HG03442 (cell line): ENCODE results near the gene CLCNKA.
"Not testable (repeated sequence)": the region's sequence is repeated elsewhere in the genome, so short reads cannot be mapped to it uniquely, and the experiment has no call there.

ENCODE experiments used
- ATAC-seq: cut with Tn5 transposase; IDR thresholded peaks from one replicate; pipeline ENCODE4 v1.9.1; 2021; ENCODE audit warnings: mild to moderate bottlenecking, moderate library complexity; ENCODE audit not compliant: unreplicated experiment

Gene CLCNKA

DNA sequence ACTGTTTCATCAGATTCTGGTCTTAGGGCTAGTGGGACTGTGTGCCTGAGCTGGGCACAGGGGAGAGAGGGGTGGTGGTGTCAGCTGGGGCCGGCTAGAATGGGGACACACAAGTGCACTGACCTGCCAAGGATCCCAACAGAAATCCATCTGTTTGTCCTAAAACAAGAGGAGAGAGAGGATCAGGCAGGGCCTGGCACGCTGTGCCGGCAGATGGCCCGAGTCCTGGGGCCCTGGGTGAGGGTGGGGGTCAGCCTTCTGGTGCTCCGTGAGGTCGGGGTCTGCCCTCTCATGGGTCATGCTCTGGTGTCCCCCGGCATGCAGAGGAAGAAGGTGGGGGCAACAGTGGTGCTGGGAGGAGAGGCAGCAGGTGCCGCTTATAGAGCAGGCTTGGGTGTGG lies 18.0 kb downstream of the CLCNKA start:
- not testable (repeated sequence) for ATAC-seq

DNA sequence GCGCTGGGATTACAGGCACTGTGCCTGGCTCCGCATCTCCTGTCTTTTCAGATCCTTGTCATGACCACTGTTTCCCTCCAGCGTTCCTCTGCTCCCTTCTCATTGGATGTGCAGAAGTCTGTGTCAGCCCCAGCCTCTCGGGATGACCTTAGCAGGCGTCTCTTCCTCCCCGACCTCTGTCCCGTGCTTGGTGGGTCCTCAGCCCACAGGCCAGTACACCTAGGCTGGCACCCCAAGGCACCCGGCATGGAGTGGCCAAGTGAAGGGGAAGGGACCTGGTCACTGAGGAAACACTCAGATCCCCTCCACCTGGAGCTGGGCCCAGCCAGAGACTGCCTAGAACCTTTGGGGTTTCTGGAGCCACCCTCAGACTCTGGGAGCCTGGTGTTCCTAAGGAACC lies 19.4 kb downstream of the CLCNKA start:
- ATAC-seq = no peak

DNA sequence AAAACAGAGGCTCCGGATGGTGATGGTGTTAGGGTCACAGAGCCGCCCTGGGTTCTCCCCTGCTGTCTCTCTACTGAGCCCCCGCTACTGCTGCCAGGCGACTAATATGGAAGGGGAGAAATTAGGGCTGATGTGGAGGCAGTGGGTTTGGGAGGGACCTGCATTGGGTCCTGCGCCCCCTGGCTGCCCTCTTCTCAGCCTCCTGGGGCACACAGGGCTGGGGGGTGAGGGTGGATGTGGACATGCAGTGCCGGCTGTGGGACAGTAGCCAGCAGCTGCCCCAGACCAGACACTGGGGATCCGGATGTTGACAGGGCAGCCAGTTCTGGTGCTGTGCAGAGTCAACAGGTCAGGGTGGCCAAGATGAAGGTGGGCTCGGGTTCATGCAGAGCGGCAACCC lies 20.3 kb downstream of the CLCNKA start:
- no peak for ATAC-seq

DNA sequence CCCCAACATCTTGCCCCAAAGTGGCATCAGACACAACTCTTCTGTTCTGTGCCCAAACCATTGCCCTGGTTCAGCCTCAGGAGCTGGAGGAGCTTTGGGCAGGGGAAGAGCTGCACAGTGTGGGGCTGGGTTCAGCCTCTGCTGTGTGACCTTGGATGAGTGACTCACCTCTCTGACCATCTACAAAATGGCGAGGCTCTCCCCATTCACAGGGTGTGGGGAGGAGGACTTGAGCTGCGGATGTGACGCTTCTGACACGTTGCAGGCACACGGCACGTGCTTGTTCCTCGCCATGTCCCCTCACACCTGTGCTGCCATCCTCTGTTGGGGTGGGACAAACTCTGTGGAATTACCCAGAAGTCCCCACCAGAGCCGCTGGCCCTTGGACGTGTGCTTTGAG lies 20.8 kb downstream of the CLCNKA start:
- not testable (repeated sequence) for ATAC-seq

DNA sequence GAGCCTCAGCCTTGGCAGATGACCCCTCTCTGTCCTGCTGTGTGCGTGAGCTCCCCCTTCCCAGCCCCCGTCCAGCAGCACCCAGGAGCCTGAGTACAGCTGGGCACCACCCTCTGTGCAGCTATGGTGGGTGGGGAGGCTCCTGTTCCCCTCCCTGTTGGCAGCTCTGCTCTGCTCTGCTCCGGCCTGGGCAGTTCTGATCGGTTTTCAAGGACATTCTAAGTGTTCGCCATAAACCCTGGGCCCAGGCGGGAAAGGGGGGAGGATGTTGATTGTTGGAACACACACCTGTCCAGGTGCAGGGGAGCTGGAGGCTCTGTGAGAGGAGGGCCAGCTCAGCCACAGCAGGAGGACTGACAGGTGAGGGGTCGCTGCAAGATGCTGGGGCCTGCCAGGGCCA lies 21.7 kb downstream of the CLCNKA start, which contains the start of gene CLCNKB:
Gene CLCNKB, plus strand, starts transcription at position 262 of the 400 bp plus-strand sequence. CDS start 711 bp downstream, outside the sequence.
- no peak for ATAC-seq

DNA sequence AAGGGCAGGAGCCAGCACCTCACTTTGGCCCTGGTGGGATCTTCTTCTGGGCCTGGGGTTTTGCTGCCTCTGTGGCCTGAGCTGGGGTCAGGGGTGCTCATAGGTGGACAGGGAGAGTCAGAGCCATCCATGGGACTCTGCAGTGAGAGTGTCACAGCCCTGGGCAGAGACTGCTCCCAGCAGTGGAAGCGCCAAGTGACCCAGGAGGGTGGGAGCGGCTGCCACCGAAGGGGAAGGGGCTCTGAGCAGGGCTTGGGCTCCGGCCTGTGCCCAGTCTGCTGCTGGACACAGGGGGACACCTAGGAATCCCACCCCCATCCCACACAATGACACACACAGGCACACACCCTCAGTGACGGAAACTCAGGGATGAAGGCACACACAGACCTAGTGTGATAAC lies 22.1 kb downstream of the CLCNKA start:
- ATAC-seq = no peak

DNA sequence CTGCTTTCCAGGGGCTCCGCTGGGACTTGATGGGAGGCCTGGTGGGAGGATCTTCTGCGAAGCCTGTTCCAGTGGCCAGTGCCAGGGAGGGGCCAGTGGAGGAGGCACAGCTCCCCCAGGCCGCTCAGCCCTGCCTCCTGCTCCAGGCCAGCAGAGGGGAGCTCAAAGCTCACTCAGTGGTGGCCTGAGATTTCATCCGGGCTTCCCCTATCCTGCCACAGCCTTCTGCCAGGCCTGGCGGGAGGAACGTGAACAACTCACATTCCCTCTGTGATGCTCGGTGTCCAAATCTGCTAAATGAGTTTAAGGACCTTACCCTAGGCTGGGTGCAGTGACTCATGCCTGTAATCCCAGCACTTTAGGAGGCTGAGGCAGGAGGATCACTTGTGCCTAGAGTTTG lies 25.0 kb downstream of the CLCNKA start:
- no peak for ATAC-seq

DNA sequence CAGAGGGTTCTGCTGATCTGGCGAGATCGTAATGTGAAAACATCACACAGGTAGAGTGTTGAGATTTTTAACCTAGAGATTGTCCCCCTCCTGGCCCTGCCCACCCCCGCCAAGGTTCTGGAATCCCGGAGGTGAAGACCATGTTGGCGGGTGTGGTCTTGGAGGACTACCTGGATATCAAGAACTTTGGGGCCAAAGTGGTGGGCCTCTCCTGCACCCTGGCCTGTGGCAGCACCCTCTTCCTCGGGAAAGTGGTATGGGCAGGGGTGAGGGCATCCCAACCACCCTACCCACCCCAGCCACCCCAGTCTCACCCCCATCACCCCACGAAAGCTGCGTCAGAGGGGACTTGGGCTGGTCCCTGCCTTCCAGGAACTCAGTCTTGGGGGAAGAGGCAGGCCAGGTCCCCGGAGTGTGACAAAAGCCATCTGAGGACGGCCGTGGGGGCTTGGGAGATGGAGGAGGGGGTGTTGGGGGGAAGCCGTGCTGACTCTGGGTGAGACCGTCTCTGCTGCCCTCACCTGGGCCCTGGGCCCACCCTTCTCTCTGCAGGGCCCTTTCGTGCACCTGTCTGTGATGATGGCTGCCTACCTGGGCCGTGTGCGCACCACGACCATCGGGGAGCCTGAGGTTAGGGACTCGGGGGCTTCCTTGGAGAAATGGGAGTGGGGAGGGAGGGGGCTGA lies 26.1 kb downstream of the CLCNKA start:
- no peak for ATAC-seq

DNA sequence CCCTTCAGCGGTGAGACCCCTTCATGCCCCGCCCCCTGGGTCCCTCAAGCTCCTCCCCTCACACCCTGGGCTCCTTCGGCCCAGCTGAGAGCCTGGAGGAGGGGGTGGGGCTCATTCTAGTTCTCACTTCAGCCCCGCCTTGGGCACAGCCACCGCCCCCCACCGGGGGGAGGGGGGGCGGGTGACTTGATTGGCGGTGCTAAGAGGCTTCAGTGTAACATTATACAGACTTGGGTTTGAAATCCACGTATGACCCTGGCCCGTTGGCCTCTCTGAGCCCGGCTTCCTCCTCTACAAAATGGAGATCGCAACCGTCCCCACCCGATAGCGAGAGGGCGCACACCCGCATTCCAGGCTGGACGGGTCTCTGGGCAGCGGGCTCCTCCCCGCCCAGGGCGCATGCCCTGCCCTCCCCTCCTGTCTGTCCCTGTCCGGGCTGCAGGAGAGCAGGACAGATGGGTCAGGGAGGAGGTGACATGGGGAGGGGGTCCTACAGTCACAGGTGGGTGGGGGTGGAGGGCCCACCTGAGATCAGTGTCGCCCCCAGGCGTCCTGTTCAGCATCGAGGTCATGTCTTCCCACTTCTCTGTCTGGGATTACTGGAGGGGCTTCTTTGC lies 26.8 kb downstream of the CLCNKA start:
- ATAC-seq = no peak

DNA sequence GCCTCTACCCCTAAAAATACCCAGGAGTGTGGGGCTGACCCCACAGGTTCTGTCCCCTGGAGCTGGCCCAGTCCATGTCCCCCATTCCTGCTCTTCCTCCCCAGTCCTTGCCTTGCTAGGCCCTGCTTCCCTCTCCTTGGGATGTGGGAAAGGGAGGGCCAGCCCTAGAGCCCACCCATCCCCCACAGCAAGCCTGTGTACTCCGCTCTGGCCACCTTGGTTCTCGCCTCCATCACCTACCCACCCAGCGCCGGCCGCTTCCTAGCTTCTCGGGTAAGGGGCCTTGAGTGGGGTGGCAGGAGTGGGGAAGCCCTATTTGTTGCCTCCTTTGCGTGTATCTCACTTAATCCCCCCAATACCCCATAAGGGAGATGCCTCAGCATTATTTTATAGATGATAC lies 28.5 kb downstream of the CLCNKA start:
- ATAC-seq = no peak

DNA sequence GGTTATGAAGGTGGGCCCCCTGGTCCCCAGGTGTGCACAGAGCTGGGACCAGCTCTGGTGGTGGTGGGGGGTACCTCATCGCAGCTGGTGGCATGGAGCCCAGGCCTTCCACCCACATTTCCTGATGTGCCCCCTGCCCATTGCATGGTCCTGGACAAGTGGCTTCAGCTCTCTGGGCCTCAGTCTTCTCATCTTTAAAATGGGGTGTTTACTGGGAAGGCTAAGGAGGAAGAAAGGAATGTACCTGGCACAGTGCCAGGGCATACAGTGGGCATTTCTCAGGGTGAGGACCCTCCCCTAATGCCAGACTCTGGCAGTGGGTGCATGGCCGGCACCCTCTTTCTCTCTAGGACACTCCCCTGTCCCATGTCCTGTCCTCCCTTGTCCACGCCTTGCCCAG lies 29.2 kb downstream of the CLCNKA start:
- no peak for ATAC-seq

DNA sequence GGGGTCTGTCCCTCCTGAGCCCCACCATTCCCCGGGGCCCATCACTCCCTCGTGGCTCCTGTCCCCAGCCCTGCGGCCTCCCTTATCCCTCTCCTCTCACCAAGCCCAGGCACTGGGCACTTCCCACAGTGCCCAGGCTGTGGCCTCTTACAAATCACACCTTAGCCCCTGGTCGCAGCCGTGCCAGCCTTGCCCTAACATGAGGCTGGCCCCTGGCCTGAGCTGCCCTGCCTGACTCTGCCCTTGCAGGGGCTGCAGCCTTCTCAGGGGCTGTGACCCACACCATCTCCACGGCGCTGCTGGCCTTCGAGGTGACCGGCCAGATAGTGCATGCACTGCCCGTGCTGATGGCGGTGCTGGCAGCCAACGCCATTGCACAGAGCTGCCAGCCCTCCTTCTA lies 30.1 kb downstream of the CLCNKA start:
- ATAC-seq = not testable (repeated sequence)

DNA sequence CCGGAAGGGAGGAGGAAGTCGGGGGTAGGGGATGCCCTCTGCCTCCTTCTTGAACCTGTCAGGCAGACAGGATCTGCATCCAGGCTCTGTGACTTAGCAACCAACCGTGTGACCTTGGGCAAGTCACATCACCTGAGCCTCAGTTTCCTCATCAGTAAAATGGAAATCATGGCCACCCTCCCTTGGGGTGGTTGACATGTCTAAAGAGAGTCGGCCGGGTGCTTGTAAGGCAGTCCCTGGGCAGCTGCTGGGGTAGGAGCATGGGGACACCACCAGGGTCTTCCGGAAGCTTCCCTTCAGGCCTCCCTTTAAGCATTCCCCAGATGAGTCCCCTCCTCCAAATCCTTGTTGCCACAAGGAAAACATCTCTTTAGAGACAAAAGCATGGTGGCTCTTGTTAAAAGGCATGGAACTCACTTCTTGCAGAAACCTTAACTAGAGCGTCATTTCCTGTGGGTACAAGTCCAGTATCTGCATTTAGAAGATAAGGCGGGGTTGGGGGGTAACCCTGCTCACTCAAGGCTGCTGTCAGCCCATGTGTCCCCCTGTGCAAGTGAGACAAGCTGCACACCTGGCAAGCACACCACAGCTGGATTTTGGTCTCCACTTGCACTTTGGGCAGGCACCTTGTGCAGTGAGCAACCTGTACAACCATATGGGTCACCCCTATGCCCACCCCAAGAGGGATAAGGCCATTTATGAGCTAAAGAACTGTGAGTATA lies 32.1 kb downstream of the CLCNKA start:
- no peak for ATAC-seq

DNA sequence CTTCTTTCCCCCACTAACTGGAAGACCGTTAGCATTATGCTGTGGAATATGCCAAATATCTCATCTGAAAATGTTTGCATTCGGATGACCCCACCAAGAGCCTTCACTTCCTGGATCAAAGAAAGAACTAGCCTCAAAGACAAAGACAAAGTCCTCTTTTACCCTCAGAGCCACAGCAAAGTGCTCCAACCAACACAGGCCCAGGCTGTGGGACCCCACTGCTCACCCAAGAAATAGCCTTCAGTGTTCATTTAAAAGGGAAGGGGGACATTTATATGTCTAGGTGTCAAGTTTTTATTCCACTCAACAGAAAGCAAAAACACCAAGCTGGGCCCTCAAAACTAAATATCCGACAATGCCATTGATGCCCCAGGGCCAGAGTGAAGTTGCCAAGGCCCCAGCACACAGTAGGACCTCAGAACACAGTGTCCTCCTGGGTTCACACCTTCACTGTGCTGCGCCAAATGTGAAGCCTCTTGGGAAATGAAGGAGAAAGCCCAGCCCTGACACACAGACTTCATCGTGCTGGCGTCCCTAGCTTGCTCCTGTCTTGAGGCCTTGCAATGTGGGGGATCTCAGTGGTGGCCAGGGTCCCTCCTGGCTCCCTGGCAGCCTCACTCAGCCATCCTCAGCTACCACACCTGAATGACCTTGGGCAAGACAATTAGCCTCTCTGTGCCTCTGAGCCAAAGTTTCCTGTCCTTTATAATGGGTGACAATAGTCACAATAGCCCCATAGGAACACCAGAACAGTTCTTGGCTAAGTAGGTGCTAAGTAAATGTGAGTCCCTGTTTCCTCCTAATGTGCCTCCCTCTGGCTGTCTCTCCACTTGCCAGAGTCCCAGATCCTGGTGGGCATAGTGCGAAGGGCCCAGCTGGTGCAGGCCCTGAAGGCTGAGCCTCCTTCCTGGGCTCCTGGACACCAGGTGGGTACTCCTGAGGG lies 33.0 kb downstream of the CLCNKA start:
- ATAC-seq = no peak

DNA sequence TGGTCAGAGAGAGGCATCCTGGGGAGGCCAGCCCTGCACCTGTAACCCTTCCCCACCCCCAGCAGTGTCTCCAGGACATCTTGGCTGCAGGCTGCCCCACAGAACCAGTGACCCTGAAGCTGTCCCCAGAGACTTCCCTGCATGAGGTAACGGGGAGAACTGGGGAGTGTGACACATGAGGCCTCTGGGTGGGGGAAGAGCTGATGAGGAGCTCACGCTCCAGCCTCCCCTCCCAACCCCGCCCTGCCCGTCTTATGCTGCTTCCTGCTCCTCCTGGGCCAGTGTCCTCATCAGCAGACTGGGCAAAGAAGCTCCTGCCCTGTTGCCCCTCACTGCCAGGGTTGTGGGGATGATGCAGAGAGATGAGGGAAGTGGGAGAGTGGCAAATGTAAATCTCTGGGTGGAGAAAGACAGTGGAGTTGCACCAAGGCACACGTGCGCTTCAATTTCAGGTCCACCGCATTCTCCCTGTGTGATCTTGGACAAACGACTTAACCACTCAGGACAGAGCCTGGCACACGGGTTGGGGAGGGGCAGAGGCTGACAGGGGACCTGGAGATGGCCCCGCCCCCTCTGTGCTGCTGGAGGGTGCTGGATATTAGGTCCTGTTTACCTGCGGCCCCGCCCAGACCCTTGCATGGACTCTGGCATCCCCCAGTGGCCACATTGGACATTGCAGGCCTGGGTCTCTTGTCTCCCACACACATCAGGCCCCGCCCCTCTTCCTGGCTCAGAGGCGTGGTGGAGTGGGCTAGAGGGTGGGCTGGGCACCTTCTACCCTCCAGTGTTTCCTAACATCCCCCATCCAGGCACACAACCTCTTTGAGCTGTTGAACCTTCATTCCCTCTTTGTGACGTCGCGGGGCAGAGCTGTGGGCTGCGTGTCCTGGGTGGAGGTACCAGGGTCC lies 34.0 kb downstream of the CLCNKA start:
- ATAC-seq = peak; percentile 67

DNA sequence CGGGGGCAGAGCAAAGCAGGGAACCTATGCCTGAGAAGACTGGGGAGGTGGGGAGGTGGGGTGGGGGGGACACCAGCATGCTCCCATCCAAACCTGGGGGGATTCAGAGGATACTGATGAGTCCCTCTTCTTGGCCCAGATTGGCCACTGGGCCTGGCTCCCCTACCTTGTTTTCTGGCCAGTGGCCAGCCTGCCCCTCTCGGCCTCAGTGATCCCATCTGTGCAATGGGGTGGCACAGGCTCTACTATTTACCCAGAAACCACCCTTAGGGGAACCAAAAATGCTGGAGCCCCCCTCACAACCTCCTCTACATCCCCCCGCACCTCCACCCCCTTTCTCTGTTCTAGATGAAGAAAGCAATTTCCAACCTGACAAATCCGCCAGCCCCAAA lies 34.7 kb downstream of the CLCNKA start:
- ATAC-seq = not testable (repeated sequence)

DNA sequence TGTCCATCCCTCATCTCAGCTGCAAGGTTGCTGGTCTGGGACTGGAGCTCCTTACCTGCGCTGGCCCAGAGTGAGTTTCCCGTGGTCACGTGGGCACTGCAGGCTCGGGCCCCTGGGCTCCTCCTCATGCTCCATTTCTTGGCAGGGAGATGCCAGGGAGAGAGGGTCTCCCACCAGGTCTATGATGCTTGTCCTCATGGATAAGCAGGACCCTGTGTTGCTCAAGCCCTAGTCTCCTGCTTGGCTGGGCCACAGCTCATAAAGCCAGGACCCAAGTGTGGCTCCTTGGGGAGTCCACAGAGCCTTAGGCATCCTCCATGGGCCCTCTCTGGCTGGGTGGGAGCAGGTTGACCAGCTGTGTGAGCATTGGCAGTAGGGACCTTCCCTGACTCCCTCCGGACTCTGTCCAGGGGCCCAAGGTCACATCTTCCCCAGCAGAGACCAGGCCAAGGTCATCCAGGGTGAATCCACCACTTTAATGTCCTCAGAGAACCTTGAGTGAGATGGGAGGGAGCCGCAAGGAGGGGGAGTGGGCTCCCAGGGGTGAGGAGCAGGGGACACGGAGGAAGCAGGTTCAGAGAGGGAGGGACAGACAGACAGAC lies 35.6 kb downstream of the CLCNKA start:
- ATAC-seq = not testable (repeated sequence)

DNA sequence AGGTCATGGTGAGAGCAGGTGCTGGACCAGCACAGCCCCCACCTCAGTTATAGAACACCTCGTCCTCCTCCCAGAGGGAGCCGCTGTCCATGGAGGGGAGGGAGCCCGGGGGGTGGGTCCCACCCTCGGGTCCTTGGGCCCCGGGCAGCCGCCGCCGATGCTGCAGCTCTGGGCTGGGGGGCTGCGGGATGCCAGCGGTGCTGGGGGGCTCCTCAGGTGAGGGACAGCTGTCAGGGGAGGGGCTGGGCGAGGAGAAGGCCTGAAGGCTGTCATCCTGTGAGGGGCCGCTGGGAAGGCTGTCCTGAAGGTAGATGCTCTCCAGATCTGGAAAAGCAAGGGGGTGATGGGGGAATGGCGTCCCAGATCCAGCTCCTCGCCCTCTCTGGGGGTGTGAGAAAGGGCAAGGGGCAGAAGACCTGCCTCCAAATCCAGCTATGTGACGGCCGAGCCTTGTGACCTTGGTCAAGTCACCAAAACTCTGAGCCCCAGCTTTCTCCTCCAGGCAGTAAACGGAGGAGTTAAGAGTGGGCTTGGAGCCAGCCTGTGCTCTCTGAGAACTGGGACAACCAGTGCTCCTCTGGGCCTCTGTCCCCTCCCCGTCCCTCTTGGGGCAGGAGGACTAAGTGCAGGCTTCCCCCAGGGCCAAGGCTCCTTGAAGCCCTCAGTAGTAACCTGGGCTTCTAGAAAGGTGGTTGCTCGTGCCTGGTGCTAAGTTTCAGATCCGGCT lies 36.7 kb downstream of the CLCNKA start:
- not testable (repeated sequence) for ATAC-seq

DNA sequence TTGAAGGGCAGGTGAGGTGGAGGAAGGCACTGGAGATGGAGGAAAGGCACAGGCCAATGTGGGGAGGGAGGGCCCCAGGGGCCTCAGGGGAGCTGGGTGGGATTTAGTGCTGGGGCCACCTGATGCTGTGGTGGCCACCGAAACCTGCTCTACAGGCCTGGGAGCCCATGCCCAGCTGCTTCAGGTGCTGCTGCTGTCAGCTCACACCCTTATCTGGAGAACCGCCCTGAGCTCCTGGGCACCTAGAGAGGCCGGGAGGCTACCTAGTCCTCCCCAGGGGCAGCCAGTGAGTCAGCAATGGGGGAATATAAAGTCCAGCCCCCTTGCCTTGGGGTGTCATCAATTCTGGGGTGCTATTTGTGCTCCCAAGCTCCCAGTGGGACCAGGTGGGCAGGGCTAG lies 39.4 kb downstream of the CLCNKA start:
- ATAC-seq = no peak
